ENCODE measurements around the gene TRIO.

Gene TRIO

GRCh38 chr5:14107536-14107935 lies 35.6 kb upstream of the TRIO start:
- no peak overlapping the region for H3K4me3 ChIP-seq (replicated peaks in 1 of 2; ENCODE audit: low read depth in 2 of 2, low read length in 2 of 2)
- no peak for TF ChIP-seq CTCF (IDR thresholded peaks at IDR 0.05; ENCODE audit: low read depth, low read length)
- no peak for DNase-seq (ENCODE audit: low read depth in 2 of 2)

DNA sequence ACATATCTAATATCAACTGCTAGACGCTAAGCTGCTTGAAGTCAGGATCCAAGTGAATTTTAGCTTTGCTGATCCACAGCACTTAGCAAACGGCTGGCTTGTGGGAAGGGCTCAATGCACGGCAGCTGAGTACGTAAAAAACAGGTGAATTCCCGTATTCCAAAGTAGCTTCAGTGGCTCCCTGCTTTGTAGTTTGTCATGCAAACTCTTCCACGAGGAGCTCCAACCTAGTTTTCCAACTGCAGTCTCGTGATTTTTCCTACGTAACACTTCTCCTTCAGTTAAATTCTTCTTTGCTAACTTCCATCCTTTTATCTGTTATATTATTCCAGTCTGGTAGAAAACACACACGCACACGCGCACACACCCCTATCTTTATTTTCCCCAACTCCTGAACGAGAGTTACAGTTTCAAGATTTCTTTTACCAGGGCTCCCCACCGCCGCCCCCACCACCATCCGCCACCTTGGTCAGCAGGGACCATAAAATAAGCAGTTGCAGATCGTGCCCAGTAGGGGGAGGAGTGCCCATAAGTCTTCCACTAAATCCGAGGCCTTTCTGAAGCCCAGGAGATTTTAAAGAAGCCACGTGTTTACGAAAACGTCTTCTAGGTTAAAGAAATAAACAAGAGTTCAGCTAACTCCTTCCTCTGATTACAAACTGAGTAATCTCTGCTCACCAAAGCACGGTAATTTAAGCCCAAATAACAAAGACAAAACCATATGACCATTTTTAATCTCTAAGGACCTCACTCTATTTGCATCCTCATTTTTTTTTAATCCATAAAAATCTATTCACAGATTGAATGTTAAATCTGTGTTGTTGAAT lies 34.8 kb upstream of the TRIO start:
- H3K4me3 ChIP-seq (replicated peaks in 1 of 2; ENCODE audit: low read depth in 2 of 2, low read length in 2 of 2), result no peak overlapping the region
- peak; percentile 89 to 96 for DNase-seq (ENCODE audit: low read depth in 2 of 2)

DNA sequence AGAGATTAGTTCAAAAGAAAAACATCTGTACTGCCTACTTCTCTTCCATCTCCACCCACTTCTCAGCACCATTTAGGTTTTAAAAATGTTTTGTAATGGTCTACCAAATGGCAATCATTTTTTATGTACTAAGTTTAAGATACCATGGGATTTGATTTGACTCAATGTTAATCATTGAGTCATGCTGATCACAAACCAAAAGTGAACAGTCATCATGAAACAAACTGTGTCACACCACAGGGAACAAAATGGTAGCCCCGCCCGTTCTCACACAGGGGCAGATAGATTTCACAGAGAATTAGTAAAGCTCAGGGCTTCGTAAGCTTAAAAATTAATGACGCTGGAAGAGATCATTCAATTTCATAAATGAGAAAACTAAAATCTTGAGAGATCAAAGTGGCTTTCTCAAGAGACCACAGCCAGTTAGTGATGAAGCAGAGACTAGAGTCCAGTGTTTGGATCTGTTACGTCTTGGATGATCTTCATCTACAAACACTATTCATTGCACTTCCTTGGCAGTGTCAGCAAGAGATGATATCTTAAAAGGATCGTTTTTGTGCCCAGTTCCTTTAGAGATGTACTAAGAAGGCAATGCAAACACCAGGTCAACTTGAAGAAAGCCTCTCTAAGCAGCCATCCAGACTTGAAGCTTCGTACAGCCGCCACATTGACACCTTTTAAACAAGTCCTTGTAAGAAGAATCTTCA lies 33.9 kb upstream of the TRIO start:
- H3K4me3 ChIP-seq (replicated peaks in 1 of 2; ENCODE audit: low read depth in 2 of 2, low read length in 2 of 2), result no peak overlapping the region
- TF ChIP-seq CTCF (IDR thresholded peaks at IDR 0.05; ENCODE audit: low read depth, low read length), result no peak
- DNase-seq (ENCODE audit: low read depth in 2 of 2), result peak; percentile 19 to 90

More for the DNA sequence above, 34.8 kb upstream of the TRIO start:
- peak; percentile 77 for TF ChIP-seq CTCF (IDR thresholded peaks at IDR 0.05; ENCODE audit: low read depth, low read length)

GRCh38 chr5:14109771-14110170 lies 33.4 kb upstream of the TRIO start:
- TF ChIP-seq CTCF (IDR thresholded peaks at IDR 0.05; ENCODE audit: low read depth, low read length), result no peak
- DNase-seq (ENCODE audit: low read depth in 2 of 2), result peak; percentile 16 to 62
- no peak overlapping the region for H3K4me3 ChIP-seq (replicated peaks in 1 of 2; ENCODE audit: low read depth in 2 of 2, low read length in 2 of 2)

- DNase-seq (ENCODE audit: low read depth in 2 of 2), result peak; percentile 46 to 47
- no peak for TF ChIP-seq CTCF (IDR thresholded peaks at IDR 0.05; ENCODE audit: low read depth, low read length)
Observed at GRCh38 chr5:14110196-14110595, 32.9 kb upstream of the TRIO start.

DNA sequence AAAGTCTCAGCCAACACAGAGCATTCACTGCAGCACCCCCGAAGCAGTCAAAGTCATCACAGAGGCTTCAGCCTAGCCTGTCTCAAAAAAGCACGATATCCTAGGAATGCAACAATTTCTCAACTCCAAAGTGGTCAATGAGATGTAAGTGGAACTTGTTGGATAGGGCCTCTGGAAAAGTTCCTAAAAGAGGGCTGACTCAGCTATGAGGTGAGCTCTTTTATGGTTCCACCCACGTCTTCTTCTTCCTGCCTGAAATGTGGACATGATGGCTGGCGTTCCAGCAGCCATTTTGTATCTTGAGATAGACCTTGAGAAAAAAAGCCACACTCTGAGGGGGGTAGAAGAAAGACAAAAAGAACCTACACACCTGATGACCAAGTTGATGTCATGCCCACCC lies 32.5 kb upstream of the TRIO start:
- H3K4me3 ChIP-seq (replicated peaks in 1 of 2; ENCODE audit: low read depth in 2 of 2, low read length in 2 of 2), result no peak overlapping the region
- TF ChIP-seq CTCF (IDR thresholded peaks at IDR 0.05; ENCODE audit: low read depth, low read length), result no peak
- DNase-seq (ENCODE audit: low read depth in 2 of 2), result peak; percentile 87 to 93

More at GRCh38 chr5:14110196-14110595, 32.9 kb upstream of the TRIO start:
- no peak overlapping the region for H3K4me3 ChIP-seq (replicated peaks in 1 of 2; ENCODE audit: low read depth in 2 of 2, low read length in 2 of 2)

All from cardiac fibroblast (primary cell).